Renal cortex interstitium (tissue), 15 donors: Measurements from ENCODE around the gene ZNF444. TPM values are rescaled to one million over a fixed set of nuclear protein-coding genes. Genes with fewer than 3 reads are reported as not detected.
"Not testable (repeated sequence)": the region's sequence is repeated elsewhere in the genome, so short reads cannot be mapped to it uniquely, and the experiment has no call there.

ENCODE experiments used
- DNase-seq, 11 donors: peaks; one replicate each; pipeline ENCODE4 v3.0.0-alpha.2; 2013; ENCODE audit warnings: low read depth in 9 of 11, low spot score in 4 of 11; ENCODE audit errors: extremely low read depth in 1 of 11
- long read RNA-seq, 16 experiments: transcript quantifications; one replicate each; lab custom pipeline, GENCODE V29; 2026
- polyA plus RNA-seq, 3 donors: library from polyadenylated mRNA; unstranded; fragments of 120-200 nt; gene quantifications; one replicate each; pipeline ENCODE4 v1.2.1, GENCODE V29; 2013; ENCODE audit not compliant: insufficient read length in 3 of 3

Gene ZNF444
- polyA plus RNA-seq = 10 to 100 TPM; 21.3 to 41.4 (median 36.1) TPM
- long read RNA-seq, donor 1, full-length matches to known transcripts = 6 of 24 reads
- long read RNA-seq, donor 1, partial matches to known transcripts = 18 of 24 reads
- long read RNA-seq, donor 1, other reads (novel, unspliced or antisense) = 0 of 24 reads
- long read RNA-seq, donor 2, transcript ZNF444-201 (5 exons, 2,042 nt) = major isoform, 5 of 8 reads
- long read RNA-seq, donor 2, partial matches to known transcripts = 0 of 8 reads
- long read RNA-seq, donor 2, other reads (novel, unspliced or antisense) = 0 of 8 reads
- long read RNA-seq, donor 3, transcript ZNF444-201 (5 exons, 2,042 nt) = major isoform, 14 of 17 reads
- long read RNA-seq, donor 3, partial matches to known transcripts = 0 of 17 reads
- long read RNA-seq, donor 3, other reads (novel, unspliced or antisense) = 0 of 17 reads
- long read RNA-seq, donor 4, full-length matches to known transcripts = 20 of 25 reads
- long read RNA-seq, donor 4, partial matches to known transcripts = 5 of 25 reads
- long read RNA-seq, donor 4, other reads (novel, unspliced or antisense) = 0 of 25 reads
- long read RNA-seq, donor 5, full-length matches to known transcripts = 42 of 62 reads
- long read RNA-seq, donor 5, partial matches to known transcripts = 20 of 62 reads
- long read RNA-seq, donor 5, other reads (novel, unspliced or antisense) = 0 of 62 reads
- long read RNA-seq, donor 6, full-length matches to known transcripts = 11 of 11 reads
- long read RNA-seq, donor 6, partial matches to known transcripts = 0 of 11 reads
- long read RNA-seq, donor 6, other reads (novel, unspliced or antisense) = 0 of 11 reads
- long read RNA-seq, donor 7, full-length matches to known transcripts = 8 of 13 reads
- long read RNA-seq, donor 7, partial matches to known transcripts = 5 of 13 reads
- long read RNA-seq, donor 7, other reads (novel, unspliced or antisense) = 0 of 13 reads
- long read RNA-seq, donor 8, full-length matches to known transcripts = 19 of 52 reads
- long read RNA-seq, donor 8, partial matches to known transcripts = 33 of 52 reads
- long read RNA-seq, donor 8, other reads (novel, unspliced or antisense) = 0 of 52 reads
- long read RNA-seq, donor 9, transcript ZNF444-201 (5 exons, 2,042 nt) = major isoform, 7 of 17 reads
- long read RNA-seq, donor 9, partial matches to known transcripts = 6 of 17 reads
- long read RNA-seq, donor 9, other reads (novel, unspliced or antisense) = 0 of 17 reads
- long read RNA-seq, donor 10, partial matches to known transcripts = 0 of 5 reads
- long read RNA-seq, donor 10, other reads (novel, unspliced or antisense) = 0 of 5 reads
- long read RNA-seq, donor 11, full-length matches to known transcripts = 14 of 14 reads
- long read RNA-seq, donor 11, partial matches to known transcripts = 0 of 14 reads
- long read RNA-seq, donor 11, other reads (novel, unspliced or antisense) = 0 of 14 reads
- long read RNA-seq, donor 12, partial matches to known transcripts = 0 of 4 reads
- long read RNA-seq, donor 12, other reads (novel, unspliced or antisense) = 0 of 4 reads
- long read RNA-seq, donor 13, transcript ZNF444-211 (5 exons, 1,906 nt) = minor isoform, 7 of 83 reads
- long read RNA-seq, donor 13, transcript ZNF444-201 (5 exons, 2,042 nt) = major isoform, 13 of 83 reads
- long read RNA-seq, donor 13, partial matches to known transcripts = 63 of 83 reads
- long read RNA-seq, donor 13, other reads (novel, unspliced or antisense) = 0 of 83 reads
- long read RNA-seq, donor 14, partial matches to known transcripts = 0 of 7 reads
- long read RNA-seq, donor 14, other reads (novel, unspliced or antisense) = 0 of 7 reads
- long read RNA-seq, donor 15, full-length matches to known transcripts = 6 of 6 reads
- long read RNA-seq, donor 15, partial matches to known transcripts = 0 of 6 reads
- long read RNA-seq, donor 15, other reads (novel, unspliced or antisense) = 0 of 6 reads
- long read RNA-seq, donor 16, full-length matches to known transcripts = 37 of 86 reads
- long read RNA-seq, donor 16, partial matches to known transcripts = 49 of 86 reads
- long read RNA-seq, donor 16, other reads (novel, unspliced or antisense) = 0 of 86 reads

- peak; percentile 97 to 99 (median 99) for DNase-seq
These were observed at the start of gene ZNF444 for GRCh38 chr19:56140583-56141416. Gene ZNF444, plus strand, starts transcription at chr19:56141287. Its CDS starts 5,625 bp downstream, at chr19:56146912.

DNA sequence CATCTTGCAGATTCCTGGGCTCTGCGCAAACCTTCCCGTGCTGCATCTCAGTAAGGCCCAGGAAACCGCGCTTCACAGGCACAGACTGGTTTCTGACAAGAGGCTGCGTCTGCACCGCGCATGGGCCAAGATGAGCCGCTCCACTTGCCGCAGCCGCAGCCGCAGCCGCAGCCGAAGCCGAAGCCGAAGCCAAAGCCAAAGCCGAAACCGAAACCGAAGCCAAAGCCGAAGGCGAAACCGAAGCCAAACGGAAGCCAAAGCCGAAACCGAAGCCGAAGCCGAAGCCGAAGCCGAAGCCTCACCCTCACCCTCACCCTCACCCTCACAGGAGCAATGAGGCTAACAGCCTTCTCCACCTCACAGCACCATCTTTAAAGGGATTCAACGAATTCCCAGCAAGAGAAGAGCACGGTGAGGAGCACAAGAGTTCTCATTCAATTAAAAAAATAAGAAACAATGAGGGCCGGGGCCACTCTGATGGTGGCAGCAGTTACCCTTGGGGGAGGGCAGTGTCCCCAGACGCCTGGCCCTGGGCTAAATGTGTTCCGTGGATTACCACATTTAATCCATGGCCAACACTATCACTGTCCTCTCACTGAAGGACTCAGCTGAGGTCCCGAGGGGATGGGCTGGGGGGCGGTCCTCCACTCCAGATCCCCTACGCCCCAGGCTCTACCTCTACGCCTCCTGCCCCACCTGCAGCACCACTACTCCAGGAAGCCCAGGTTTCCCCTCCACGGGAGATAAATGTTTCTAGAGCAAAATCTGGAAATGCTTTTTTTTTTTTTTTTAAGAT lies 49.1 kb upstream of the ZNF444 start:
- no peak for DNase-seq

DNA sequence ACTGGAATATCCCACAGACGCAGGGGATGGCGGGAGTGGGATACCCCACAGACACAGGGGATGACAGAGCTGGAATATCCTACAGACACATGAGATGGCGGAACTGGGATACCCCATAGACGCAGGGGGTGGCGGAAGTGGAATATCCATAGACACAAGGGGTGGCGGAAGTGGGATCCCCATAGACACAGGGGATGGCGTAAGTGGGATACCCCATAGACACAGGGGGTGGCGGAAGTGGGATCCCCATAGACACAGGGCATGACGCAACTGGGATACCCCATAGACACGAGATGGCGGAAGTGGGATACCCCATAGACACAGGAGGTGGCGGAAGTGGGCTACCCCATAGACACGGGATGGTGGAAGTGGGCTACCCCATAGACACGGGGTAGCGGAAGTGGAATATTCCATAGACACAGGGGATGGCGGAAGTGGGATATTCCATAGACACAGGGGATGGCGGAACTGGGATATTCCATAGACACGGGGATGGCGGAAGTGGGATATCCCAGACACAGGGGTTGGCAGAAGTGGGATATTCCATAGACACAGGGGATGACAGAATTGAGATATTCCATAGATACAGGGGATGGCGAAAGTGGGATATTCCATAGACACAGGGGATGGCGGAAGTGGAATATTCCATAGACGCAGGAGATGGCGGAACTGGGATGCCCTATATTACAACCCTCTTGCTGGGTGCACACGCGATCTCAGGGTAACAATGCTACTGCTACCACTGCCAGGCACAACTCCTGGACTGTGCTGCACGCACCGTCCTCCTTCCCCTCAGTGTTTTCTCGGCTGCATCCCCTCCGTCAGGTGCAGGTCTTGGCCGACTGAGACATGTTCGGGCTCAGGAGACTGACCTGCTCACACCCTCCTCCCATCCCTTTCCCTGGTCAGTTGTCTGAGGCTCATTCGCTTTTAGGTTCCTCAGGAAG lies 48.1 kb upstream of the ZNF444 start:
- DNase-seq = no peak

GRCh38 chr19:56094449-56094848 lies 46.6 kb upstream of the ZNF444 start:
- no peak for DNase-seq

- DNase-seq = no peak
These were observed 44.4 kb upstream of the ZNF444 start for GRCh38 chr19:56096665-56097064.

DNA sequence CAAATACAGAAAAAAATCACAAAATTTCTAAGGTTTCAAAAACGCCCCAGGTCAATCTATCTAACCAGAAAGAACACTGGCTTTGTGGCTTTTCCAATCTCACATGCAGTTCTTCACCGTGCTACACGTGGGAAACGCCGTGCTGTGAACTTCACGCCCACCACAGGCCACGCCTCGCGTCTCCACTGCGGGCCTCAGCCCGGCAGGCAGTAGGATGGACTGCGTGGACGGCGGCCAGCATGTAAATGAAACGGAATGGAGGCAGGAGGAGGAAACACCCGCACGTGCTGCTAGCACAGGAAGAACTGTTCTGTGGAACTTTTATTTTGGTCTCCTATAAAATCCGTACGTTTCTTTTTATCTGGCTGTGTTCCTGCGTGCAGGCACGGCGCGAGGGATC lies 43.8 kb upstream of the ZNF444 start:
- no peak for DNase-seq

GRCh38 chr19:56097776-56098175 lies 43.3 kb upstream of the ZNF444 start:
- no peak for DNase-seq

- DNase-seq = not testable (repeated sequence)
These were observed 42.9 kb upstream of the ZNF444 start for GRCh38 chr19:56098237-56098636.

DNA sequence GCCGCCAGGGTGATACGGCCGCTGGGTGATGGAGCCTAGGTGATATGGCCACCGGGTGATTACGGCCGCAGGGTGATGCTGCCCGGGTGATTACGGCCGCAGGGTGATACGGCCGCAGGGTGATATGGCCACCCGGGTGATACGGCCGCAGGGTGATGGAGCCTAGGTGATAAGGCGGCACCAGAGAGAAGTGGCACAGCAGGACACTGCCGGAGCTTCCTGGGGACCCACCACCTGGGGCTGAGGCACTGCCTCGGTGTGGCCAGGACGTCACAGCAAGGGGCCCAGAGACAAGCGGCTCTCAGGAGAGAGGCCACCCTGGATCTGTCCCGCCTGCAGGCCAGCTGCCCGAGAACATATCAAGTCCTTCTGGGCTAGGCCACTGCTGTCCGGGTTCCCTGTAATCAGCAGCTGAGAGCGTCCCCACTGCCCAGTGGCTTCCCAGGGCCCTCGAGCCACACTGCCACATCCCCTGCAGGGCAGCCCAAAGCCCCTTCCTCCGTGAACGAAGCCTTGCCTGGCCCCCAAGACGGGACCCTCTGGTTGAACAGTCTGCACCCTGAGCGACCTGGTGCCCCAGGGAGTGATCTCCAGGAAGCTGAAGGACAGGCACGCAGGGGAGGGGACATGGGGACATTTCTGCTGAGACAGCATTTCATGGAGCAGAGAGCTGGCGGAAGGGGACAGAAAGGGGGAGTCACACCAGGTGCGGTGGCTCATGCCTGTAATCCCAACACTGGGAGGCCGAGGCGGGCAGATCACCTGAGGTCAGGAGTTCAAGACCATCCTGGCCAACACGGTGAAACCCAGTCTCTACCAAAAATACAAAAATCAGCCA lies 42.1 kb upstream of the ZNF444 start:
- DNase-seq = no peak

DNA sequence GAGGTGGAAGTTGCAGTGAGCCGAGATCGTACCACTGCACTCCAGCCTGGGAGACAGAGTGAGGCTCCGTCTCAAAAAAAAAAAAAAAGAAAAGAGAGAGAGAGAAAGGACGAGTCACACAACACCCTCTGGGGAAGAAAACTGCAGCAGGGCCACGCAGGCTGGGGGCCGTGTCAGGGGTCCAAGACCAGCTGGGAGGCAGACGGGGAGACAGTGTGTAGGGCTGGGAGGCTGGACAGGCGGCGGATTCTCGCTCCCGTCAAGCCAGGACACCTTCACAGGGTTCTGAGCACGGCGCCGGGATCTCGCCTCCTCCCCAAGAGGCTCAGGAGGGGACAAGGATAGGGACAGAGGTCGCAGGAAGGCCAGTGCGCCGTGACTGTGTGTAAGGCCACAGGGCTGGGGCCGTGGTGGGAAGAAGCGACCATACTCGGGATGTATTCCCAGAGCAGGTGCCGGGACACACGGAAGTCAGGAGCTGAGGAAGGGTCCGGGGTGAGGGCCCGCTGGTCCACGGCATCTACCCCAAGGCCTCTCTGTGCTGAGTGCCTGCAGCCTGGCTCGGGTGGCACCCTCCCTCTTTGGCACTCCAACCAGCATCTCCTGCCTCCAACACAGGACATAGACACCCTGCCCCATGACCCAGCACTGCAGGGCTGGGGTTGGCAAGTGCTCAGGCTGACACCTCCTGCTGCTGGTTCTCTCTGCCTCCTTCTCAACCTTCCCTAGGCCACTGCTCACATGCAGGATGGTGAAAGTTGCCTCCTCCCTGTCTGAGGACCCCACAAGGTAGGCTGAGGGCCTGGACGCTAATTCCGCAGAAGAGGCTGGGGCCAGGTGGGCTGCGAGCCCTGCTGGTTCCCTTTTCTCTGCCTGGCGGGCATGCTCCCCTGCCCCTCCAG lies 41.2 kb upstream of the ZNF444 start:
- DNase-seq = no peak

DNA sequence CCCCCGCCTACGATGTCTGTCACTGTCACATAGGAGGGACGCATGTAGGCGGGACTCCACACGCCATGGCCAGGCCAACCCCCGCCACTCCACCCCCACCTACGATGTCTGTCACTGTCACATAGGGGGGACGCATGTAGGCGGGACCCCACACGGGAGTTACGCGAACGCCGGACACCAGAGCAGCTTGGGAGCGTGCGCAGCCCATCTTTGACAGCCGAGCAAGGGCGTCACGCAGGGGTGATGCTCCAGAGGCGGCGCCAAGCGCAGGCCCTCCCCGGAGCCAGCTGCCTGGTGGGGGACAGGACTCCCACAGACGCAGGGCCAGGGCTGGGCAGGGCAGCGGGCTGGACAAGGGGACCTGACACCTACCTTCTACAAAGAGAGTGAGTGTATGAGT lies 40.0 kb upstream of the ZNF444 start:
- DNase-seq = no peak

GRCh38 chr19:56101746-56102535 lies 39.1 kb upstream of the ZNF444 start:
- no peak for DNase-seq
